Tibial nerve (tissue), 4 donors: Measurements from ENCODE around the gene SYNRG.

Experiments
- EP300 ChIP-seq, 2 donors: sonication (generic); formaldehyde crosslinking; IDR thresholded peaks; one replicate each; pipeline ENCODE4 v1.6.1; 2017; ENCODE audit warnings: antibody characterized with exemption in 2 of 2, mild to moderate bottlenecking in 1 of 2
- TF ChIP-seq, protein P1 (sequence below), 5 experiments: fragments of 200-600 bp in 3 of 5; fragments of 450-650 bp in 2 of 5; sonication (generic) in 3 of 5; IDR thresholded peaks; one replicate each; pipeline ENCODE4 v1.5.1; 2016 to 2019; ENCODE audit warnings: antibody characterized with exemption in 5 of 5, mild to moderate bottlenecking in 3 of 5, moderate library complexity in 2 of 5

GRCh38 chr17:37466471-37466870 is 142.7 kb downstream of the SYNRG start:
- no peak for TF ChIP-seq EP300 (IDR thresholded peaks at IDR 0.05)
- TF ChIP-seq, protein P1, sequence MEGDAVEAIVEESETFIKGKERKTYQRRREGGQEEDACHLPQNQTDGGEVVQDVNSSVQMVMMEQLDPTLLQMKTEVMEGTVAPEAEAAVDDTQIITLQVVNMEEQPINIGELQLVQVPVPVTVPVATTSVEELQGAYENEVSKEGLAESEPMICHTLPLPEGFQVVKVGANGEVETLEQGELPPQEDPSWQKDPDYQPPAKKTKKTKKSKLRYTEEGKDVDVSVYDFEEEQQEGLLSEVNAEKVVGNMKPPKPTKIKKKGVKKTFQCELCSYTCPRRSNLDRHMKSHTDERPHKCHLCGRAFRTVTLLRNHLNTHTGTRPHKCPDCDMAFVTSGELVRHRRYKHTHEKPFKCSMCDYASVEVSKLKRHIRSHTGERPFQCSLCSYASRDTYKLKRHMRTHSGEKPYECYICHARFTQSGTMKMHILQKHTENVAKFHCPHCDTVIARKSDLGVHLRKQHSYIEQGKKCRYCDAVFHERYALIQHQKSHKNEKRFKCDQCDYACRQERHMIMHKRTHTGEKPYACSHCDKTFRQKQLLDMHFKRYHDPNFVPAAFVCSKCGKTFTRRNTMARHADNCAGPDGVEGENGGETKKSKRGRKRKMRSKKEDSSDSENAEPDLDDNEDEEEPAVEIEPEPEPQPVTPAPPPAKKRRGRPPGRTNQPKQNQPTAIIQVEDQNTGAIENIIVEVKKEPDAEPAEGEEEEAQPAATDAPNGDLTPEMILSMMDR (IDR thresholded peaks at IDR 0.05): no peak
